ENCODE measurements around the gene KCND2. TPM values are rescaled to one million over a fixed set of nuclear protein-coding genes. Genes with fewer than 3 reads are reported as not detected.

The KCND2 gene
- total RNA-seq, 1 experiment from 2014 or later, result 0.33 TPM

GRCh38 chr7:120332433-120332832, 59.5 kb downstream of the KCND2 start:
- TF ChIP-seq EZH2 (IDR thresholded peaks at IDR 0.05; ENCODE audit: low read length, unreplicated experiment) (no peak), CTCF (conservative IDR thresholded peaks at IDR 0.05; ENCODE audit: low read depth, low read length) (no peak), EZH2phosphoT487 (IDR thresholded peaks at IDR 0.05; ENCODE audit: borderline replicate concordance, low read length) (no peak)
- H4K20me1 ChIP-seq (ENCODE audit: low read length), result no peaks in the 10 kb centered on the region
- no peak overlapping the region for H3K27ac ChIP-seq (ENCODE audit: low read length)
- no peak overlapping the region for H3K9ac ChIP-seq (ENCODE audit: low read length)
- no peak overlapping the region for H3K4me3 ChIP-seq (ENCODE audit: low read length)
- POLR2A ChIA-PET (ENCODE audit: unreplicated experiment), result interaction anchor here (0.7 kb wide), 1 partner anchor 56 kb away, joined by 3 read pairs; no protein-coding TSS in a partner anchor
- no peak overlapping the region for H3K4me2 ChIP-seq (ENCODE audit: low read length)
- ATAC-seq (no peak), DNase-seq (no peak)
- no peaks in the 10 kb centered on the region for H3K79me2 ChIP-seq (ENCODE audit: low read length)
- no peaks in the 10 kb centered on the region for H3F3A ChIP-seq (ENCODE audit: low read length, unreplicated experiment)
- H3K9me3 ChIP-seq (ENCODE audit: low read length), result no peaks in the 10 kb centered on the region
- H3K36me3 ChIP-seq (ENCODE audit: low read depth, low read length), result no peaks in the 10 kb centered on the region
- H3K27me3 ChIP-seq (ENCODE audit: low read length), result no peaks in the 10 kb centered on the region
- no peaks in the 10 kb centered on the region for H3K9me2 ChIP-seq (replicated peaks; ENCODE audit: low read length)
- CTCF ChIA-PET, result no interaction called here
- H2AFZ ChIP-seq (ENCODE audit: low read length), result no peak overlapping the region
- no TSS peak for BruUV-seq (replicated peaks)
- H3K4me1 ChIP-seq (ENCODE audit: insufficient read depth, low read length), result no peaks in the 10 kb centered on the region
- intact Hi-C loops (cut with micrococcal nuclease), result no loop called here

GRCh38 chr7:120334475-120334874, 61.5 kb downstream of the KCND2 start:
- H3K4me1 ChIP-seq (ENCODE audit: insufficient read depth, low read length), result no peaks in the 10 kb centered on the region
- no TSS peak for BruUV-seq (replicated peaks)
- CTCF ChIA-PET, result no interaction called here

More at GRCh38 chr7:120334475-120334874, 61.5 kb downstream of the KCND2 start:
- intact Hi-C loops (cut with micrococcal nuclease), result no loop called here
- POLR2A ChIA-PET (ENCODE audit: unreplicated experiment), result no interaction called here
- no peak overlapping the region for H3K9ac ChIP-seq (ENCODE audit: low read length)
- H3K4me3 ChIP-seq (ENCODE audit: low read length), result no peak overlapping the region
- TF ChIP-seq EZH2 (IDR thresholded peaks at IDR 0.05; ENCODE audit: low read length, unreplicated experiment) (no peak), EZH2phosphoT487 (IDR thresholded peaks at IDR 0.05; ENCODE audit: borderline replicate concordance, low read length) (no peak), CTCF (conservative IDR thresholded peaks at IDR 0.05; ENCODE audit: low read depth, low read length) (no peak)
- H3K27ac ChIP-seq (ENCODE audit: low read length), result no peak overlapping the region
- H3K9me3 ChIP-seq (ENCODE audit: low read length), result no peaks in the 10 kb centered on the region
- no peak for ATAC-seq
- no peaks in the 10 kb centered on the region for H4K20me1 ChIP-seq (ENCODE audit: low read length)
- no peak overlapping the region for H3K4me2 ChIP-seq (ENCODE audit: low read length)
- no peaks in the 10 kb centered on the region for H3K9me2 ChIP-seq (replicated peaks; ENCODE audit: low read length)
- no peak overlapping the region for H2AFZ ChIP-seq (ENCODE audit: low read length)
- no peak for DNase-seq
- H3K27me3 ChIP-seq (ENCODE audit: low read length), result no peaks in the 10 kb centered on the region
- H3F3A ChIP-seq (ENCODE audit: low read length, unreplicated experiment), result no peaks in the 10 kb centered on the region
- no peaks in the 10 kb centered on the region for H3K79me2 ChIP-seq (ENCODE audit: low read length)
- H3K36me3 ChIP-seq (ENCODE audit: low read depth, low read length), result no peaks in the 10 kb centered on the region

All from PC-3 (cell line).